Measurements from ENCODE around the gene JAM2. TPM values are rescaled to one million over a fixed set of nuclear protein-coding genes. Genes with fewer than 3 reads are reported as not detected.

The JAM2 gene
- total RNA-seq, 1 experiment from 2014 or later, result 0.15 TPM

DNA sequence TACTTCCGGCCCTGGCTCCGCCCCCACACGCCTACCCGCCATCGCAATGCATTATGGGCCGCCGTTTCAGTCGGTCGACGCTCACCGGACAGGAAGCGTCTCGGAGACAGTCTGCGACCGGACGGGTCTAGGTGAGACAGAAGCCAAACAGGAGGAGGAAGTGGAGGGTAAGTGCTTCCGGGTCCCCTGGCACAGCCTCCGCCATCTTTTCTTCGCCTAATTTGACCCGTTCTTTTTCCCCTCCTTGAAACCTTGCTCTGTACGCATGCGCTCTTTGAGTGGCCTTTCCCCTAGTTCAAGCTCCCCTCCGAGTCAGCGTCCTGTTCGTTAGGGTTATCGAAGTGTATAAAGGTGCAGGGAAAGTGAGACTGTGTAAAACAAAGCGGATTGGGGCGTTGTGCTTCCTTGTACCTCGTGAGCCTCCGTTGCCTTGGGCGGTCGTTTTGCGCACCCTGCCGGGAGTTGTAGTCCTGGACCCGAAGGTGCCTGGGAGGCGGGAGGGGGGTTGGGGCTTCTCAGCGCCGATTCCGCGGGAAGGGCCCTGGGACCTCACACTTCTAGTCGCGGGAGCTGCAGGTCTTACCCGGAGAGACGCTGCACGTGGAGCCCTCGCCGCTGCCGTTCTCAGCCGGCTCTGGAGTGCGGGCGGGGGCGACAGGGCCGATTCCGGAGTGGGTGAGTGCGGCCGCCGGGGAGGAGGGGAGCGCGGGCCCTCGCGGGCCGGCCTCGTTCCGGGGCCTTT, 96.0 kb downstream of the JAM2 start, which contains the start of the genes ATP5PF and GABPA (continued):
- TF ChIP-seq ZFX (IDR thresholded peaks at IDR 0.05) (peak; percentile 79), SIN3A (IDR thresholded peaks at IDR 0.05; ENCODE audit: low read depth) (no peak), SP1 (IDR thresholded peaks at IDR 0.05; ENCODE audit: low read depth) (peak; percentile 76), POLR2AphosphoS5 (IDR thresholded peaks at IDR 0.05; ENCODE audit: low read depth, low read length) (peak; percentile 26; the same call in 1 of the 2 replicates), EGR1 (IDR thresholded peaks at IDR 0.05; ENCODE audit: low read depth) (peak; percentile 91)

DNA sequence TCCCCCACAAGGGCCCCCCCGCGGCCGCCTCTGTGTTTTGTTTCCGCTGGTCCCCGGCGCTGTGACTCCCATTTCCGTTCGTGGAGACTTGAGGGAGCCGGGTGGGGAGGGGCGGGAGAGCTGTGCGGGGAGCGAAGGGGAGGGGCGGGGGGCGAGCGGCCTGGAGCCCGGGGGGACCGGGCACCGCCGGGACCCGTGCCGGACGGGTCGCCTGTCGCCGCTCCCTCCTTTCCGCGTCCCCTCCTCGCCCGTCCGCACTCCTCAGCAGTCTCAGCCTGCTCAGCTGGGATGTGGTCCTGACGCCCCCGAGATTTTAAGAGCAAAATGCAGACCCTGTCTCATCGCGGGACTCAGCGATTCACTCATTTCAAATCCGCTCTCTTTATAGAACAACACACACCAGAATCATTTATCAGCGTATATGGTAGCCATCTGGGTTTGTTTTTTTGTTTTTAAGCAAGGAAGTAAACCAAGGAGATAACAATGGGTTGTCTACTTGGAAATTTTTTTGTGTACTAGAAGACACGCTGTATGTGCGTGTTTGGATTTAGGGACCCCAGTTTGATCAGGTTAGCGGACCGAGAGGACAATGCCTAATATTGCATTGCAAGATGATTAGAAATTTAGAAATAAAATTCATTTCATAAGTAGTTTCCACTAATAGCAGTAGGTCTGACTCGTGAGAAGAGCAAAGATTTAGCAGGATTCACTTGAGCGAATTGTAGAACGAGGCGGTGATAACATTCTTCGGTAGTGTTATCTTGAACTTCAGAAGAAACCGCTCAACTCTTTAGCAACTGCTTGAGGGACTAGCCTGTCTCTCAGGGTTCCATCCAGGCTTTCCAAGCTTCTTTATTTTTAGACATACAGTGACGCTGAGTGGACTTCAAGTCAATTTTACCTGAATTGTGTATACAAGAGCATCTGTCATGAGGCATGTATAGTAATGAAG, 96.9 kb downstream of the JAM2 start:
- no TSS peak for BruUV-seq (replicated peaks)
- CTCF ChIA-PET, result no interaction called here

More for the DNA sequence above, 96.9 kb downstream of the JAM2 start:
- ChIA-PET RAD21 (ENCODE audit: low non-redundant PET in 1 of 2, low total read pairs in 2 of 2, uncharacterized antibody in 2 of 2, unreplicated experiment in 2 of 2) (no interaction called here), POLR2A (no interaction called here)
- Histone ChIP-seq H3K4me2 (ENCODE audit: low read length) (peak overlapping the region; percentile 76), H4K20me1 (ENCODE audit: insufficient read depth) (no peaks in the 10 kb centered on the region), H3K4me1 (ENCODE audit: control insufficient read depth in 1 of 2, insufficient read depth in 2 of 2, low read length in 2 of 2) (peaks cover 11 to 18% of the 10 kb centered on the region in 2 experiments), H3K9me3 (ENCODE audit: control insufficient read depth in 1 of 2, insufficient read depth in 1 of 2, low read depth in 1 of 2, low read length in 2 of 2) (no peaks in the 10 kb centered on the region), H3K79me2 (ENCODE audit: insufficient read depth, low read length) (peaks cover 92% of the 10 kb centered on the region), H2AFZ (ENCODE audit: low read depth, low read length, poor library complexity, severe bottlenecking) (no peak overlapping the region), H3K4me3 (replicated peaks in 1 of 2; ENCODE audit: low read depth in 1 of 2, low read length in 2 of 2) (peak overlapping the region; percentile 82 to 96), H3K27ac (ENCODE audit: low read depth, low read length) (peak overlapping the region; percentile 91), H3K9me2 (ENCODE audit: insufficient read depth) (no peaks in the 10 kb centered on the region), H3K36me3 (ENCODE audit: control insufficient read depth in 1 of 2, insufficient read depth in 2 of 2, low read length in 2 of 2) (no peaks in the 10 kb centered on the region), H3K9ac (ENCODE audit: low read length) (peak overlapping the region; percentile 95), H3K27me3 (ENCODE audit: insufficient read depth, low read length) (no peaks in the 10 kb centered on the region)
- ATAC-seq, result peak; percentile 71
- TF ChIP-seq FOSL1 (IDR thresholded peaks at IDR 0.05; ENCODE audit: low read depth), result no peak
- TF ChIP-seq EZH2phosphoT487 (IDR thresholded peaks at IDR 0.05; ENCODE audit: borderline replicate concordance), result no peak
- no peak for TF ChIP-seq EGR1 (IDR thresholded peaks at IDR 0.05; ENCODE audit: low read depth)
- DNase-seq (ENCODE audit: low read depth, low spot score), result peak; percentile 39
- intact Hi-C loops (cut with micrococcal nuclease), result loop anchor here (2.0 kb wide), 1 partner anchor 65 kb away; no protein-coding TSS in a partner anchor

Data from HCT116 (cell line).